ENCODE measurements around the gene CUBN.

- TF ChIP-seq, protein P1, sequence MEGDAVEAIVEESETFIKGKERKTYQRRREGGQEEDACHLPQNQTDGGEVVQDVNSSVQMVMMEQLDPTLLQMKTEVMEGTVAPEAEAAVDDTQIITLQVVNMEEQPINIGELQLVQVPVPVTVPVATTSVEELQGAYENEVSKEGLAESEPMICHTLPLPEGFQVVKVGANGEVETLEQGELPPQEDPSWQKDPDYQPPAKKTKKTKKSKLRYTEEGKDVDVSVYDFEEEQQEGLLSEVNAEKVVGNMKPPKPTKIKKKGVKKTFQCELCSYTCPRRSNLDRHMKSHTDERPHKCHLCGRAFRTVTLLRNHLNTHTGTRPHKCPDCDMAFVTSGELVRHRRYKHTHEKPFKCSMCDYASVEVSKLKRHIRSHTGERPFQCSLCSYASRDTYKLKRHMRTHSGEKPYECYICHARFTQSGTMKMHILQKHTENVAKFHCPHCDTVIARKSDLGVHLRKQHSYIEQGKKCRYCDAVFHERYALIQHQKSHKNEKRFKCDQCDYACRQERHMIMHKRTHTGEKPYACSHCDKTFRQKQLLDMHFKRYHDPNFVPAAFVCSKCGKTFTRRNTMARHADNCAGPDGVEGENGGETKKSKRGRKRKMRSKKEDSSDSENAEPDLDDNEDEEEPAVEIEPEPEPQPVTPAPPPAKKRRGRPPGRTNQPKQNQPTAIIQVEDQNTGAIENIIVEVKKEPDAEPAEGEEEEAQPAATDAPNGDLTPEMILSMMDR (conservative IDR thresholded peaks at IDR 0.05), result no peak
- no peak for TF ChIP-seq ZFX (IDR thresholded peaks at IDR 0.05)
These were observed 142.4 kb downstream of the CUBN start for GRCh38 chr10:16987206-16987621.
